WI38 (cell line): ENCODE data around the gene ZNF776.
A peak's percentile ranks its signal among the peaks of the same experiment; 100 is the strongest.

ENCODE experiments used
- H3K4me3 ChIP-seq: 2 replicates; pipeline ENCODE4 v1.5.1; 2011; ENCODE audit warnings: low read depth, mild to moderate bottlenecking, control low read depth, low read length
- TF ChIP-seq, protein P1 (sequence below): IDR thresholded peaks from 2 replicates; pipeline ENCODE4 v1.5.1; 2012; ENCODE audit warnings: low read depth, mild to moderate bottlenecking, control low read depth, low read length

Gene ZNF776

DNA sequence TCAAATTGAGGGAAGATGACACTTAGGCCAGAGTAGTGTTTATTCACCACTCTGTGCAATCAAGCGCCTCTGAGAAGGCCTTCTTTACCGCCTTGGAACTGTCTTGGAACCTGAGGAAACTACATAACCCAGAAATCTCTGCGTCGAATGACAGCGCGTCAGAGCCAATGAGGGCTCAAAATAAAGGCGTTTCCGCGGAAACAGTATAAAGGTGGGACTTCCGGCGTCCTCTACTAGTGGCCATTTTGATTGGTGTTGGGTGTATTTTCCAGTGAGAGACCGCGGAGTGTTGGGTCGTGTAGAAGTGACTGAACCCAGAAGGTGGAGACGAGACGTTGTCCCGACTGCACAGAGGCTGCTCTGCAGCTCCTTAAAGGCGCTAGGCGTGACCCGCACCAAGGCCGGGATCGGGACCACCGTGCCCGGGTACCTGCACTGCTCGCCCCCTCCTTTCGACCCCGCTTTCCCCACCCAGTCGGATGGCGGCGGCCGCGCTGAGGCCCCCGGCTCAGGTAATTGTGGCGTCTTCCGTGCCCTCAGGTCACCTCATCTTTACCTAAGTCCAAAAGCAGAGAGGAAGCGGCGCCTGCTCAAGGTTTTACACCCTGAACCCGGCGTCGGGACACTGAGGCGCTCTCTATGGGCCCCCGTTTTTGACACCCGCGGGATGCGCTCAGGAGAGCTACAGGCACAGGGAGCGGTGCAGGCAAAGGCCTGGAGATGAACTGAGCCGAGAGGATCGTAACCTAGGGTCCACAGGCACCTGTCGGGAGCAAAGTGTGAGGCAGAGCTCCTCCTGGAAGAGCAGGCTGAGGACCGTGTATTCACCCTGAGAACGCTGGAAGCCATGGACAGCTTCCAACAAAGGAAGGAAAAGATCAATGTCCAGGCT is at the start of gene ZNF776:
Gene ZNF776, plus strand, starts transcription at position 236 of the 892 bp plus-strand sequence. Its CDS starts 244 bp downstream, at position 480.
- TF ChIP-seq, protein P1, sequence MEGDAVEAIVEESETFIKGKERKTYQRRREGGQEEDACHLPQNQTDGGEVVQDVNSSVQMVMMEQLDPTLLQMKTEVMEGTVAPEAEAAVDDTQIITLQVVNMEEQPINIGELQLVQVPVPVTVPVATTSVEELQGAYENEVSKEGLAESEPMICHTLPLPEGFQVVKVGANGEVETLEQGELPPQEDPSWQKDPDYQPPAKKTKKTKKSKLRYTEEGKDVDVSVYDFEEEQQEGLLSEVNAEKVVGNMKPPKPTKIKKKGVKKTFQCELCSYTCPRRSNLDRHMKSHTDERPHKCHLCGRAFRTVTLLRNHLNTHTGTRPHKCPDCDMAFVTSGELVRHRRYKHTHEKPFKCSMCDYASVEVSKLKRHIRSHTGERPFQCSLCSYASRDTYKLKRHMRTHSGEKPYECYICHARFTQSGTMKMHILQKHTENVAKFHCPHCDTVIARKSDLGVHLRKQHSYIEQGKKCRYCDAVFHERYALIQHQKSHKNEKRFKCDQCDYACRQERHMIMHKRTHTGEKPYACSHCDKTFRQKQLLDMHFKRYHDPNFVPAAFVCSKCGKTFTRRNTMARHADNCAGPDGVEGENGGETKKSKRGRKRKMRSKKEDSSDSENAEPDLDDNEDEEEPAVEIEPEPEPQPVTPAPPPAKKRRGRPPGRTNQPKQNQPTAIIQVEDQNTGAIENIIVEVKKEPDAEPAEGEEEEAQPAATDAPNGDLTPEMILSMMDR = no peak
- H3K4me3 ChIP-seq = peak within 1 kb of the TSS; percentile 83

DNA sequence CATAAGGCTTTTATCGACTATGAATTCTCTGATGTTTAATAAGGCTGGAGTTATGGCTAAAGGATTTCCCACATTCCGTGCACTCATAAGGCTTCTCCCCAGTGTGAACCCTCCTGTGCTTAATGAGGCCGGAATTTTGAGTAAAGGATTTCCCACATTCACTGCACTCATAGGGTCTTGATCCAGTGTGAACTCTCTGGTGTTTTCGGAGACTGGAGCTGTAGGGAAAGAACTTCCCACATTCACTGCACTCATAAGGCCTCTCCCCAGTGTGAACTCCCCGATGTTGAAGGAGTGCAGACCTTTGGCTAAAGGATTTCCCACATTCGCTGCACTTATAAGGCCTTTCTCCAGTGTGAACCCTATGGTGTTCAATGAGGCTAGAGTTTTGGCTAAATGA is 45.0 kb upstream of the ZNF776 start:
- TF ChIP-seq, protein P1 = no peak
- no peak overlapping the region for H3K4me3 ChIP-seq

DNA sequence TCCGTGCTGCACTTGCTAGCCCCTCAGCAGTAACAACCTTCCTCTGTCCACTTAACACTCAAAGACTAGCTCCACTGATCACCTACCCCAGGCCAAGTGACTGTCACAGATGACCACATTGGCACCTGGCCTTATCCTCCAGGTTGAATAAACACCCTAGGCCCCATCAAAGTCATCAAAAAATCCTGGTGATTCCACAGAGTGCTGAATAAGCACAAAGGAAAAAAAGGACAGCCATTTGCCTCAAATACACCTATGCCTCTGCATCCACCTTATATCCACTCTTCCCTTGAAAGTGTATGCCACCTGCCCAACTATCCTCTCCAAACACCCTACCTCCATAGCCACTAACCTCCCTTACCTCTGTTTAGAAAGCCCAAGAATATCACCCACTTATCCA is 40.3 kb upstream of the ZNF776 start:
- no peak overlapping the region for H3K4me3 ChIP-seq
- TF ChIP-seq, protein P1 = no peak

DNA sequence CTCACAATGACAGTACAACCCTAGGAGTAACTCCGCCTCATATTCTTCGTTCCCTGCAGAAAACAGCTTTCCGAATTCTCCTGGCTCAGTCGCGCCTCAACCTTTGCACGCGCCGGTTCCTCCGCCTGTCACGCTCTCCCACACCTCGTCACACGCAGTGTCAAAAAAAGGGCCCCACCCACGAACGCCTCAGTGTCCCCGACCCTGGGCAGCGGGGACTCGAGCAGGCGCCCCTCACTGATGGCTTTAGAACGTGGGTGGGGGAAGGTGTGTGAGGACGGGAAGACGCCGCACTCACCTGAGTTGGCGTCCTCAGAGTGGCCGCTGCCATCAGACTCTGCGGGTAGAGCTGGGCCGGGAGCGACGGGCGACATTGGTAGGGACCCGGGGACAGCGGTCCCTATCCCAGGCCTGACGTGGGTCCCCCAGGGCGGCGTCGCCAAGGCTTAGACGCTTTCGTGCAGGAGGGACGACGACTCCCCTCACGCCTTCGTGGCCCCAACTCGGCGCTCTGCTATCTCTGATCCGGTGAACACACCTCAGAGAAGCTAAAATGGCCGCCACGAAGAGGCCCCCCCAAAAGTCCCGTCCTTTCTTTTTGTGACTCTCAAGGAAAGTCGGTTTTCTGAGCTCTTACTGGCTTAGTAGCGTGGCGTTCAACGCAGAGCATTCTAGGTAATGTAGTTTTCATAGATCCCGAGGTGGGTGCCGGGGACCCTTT is 37.8 kb upstream of the ZNF776 start, which contains the start of gene ZNF154:
Gene ZNF154, minus strand, starts transcription at position 564 of the 721 bp plus-strand sequence. Its CDS starts 233 bp downstream, at position 331.
- H3K4me3 ChIP-seq = peak within 1 kb of the TSS; percentile 72
- TF ChIP-seq, protein P1 = no peak

DNA sequence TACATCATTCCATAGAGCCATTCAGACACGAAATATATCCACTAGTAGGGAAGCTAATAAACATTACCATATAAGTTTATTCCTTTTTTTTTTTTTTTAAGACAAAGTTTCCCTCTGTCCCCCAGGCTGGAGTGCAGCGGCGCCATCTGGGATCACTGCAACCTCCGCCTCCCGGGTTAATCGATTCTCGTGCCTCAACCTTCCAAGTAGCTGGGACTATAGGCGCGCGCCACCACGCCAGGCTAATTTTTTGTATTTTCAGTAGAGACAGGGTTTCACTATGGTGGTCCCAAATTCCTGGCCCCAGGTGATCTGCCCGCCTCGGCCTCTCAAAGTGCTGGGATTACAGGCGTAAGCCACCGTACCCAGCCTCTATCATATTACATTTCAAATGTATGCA is 37.0 kb upstream of the ZNF776 start:
- H3K4me3 ChIP-seq = no peak overlapping the region
- TF ChIP-seq, protein P1 = no peak

DNA sequence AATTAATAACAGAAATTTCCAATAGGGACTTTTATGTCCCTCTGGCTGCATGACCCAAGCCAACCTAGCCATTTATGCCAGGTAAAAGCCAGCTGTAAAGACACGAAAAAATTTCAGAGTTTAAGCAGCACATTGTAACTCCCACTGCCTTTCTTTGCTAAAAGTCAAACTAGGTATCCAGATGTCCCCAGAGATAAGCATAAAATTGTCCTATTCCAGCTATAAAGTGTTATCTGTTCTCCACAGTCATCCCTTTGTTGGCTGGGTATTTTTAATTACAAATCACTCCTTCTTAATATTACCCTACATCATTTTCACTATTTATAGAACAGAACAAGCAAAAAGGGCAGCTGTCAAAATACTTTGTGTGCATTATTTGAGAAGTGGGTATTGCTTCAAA is 34.4 kb upstream of the ZNF776 start:
- TF ChIP-seq, protein P1 = no peak
- H3K4me3 ChIP-seq = no peak overlapping the region

DNA sequence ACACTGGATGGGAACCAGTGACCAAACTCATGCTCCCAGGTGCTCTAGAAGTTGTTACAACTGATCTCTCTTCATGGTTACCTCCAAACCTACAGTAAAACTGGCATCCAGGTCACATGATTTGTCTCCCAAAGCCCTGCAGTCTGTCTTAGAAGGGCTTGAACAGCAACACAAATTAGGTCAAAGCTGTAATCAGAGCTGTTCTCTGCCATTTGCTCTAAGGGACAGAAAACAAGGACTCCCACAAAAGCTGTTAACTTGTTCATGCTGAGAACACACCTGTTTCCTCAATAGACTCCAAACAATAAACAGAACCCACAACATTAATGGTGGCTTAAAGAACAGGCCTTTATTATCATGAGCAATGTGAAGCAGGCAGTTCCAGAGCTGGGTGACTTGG is 27.2 kb upstream of the ZNF776 start:
- TF ChIP-seq, protein P1 = no peak
- H3K4me3 ChIP-seq = no peak overlapping the region
